Naive thymus-derived CD4-positive, alpha-beta T cell (primary cell): Measurements from ENCODE around the gene POLR2L. TPM values are rescaled to one million over a fixed set of nuclear protein-coding genes. Genes with fewer than 3 reads are reported as not detected.
A peak's percentile ranks its signal among the peaks of the same experiment; 100 is the strongest.

Experiments
- ATAC-seq: fragments of 150-1000 bp; cut with Tn5 transposase; 2 replicates; pipeline ENCODE4 v1.10.0; 2021; ENCODE audit warnings: mild to moderate bottlenecking, moderate library complexity
- CTCF ChIA-PET: fragments of 350-600 bp; sonication (Branson Sonifier 250); formaldehyde crosslinking; loops from one replicate; lab custom pipeline; 2021; ENCODE audit warnings: antibody characterized with exemption; lab: Charles Lee
- POLR2A ChIA-PET: fragments of 350-600 bp; sonication (Branson Sonifier 250); formaldehyde crosslinking; loops from one replicate; lab custom pipeline; 2021; ENCODE audit warnings: antibody characterized with exemption, inconsistent platforms; lab: Charles Lee
- DNase-seq, 9 donors: peaks; one replicate each; pipeline versions ENCODE4 v3.0.0 to v3.0.0-alpha.2; 2020 to 2022; ENCODE audit warnings: mixed read lengths in 1 of 9
- H3K27ac ChIP-seq: one replicate; pipeline ENCODE4 v1.7.0; 2013; ENCODE audit warnings: mild to moderate bottlenecking, low read depth, low read length, moderate library complexity
- H3K27me3 ChIP-seq, 2 donors: one replicate each; pipeline ENCODE4 v1.7.0; 2013; ENCODE audit warnings: low read length in 2 of 2, mild to moderate bottlenecking in 2 of 2, moderate library complexity in 2 of 2; ENCODE audit not compliant: control insufficient read depth in 2 of 2, insufficient read depth in 2 of 2
- H3K36me3 ChIP-seq, 3 experiments: 1 replicate in 2 of 3; 2 replicates in 1 of 3; pipeline ENCODE4 v1.7.0; 2013; ENCODE audit warnings: low read length in 3 of 3, mild to moderate bottlenecking in 3 of 3, moderate library complexity in 1 of 3; ENCODE audit not compliant: insufficient read depth in 3 of 3, control insufficient read depth in 2 of 3
- H3K4me1 ChIP-seq, 2 donors: one replicate each; pipeline ENCODE4 v1.7.0; 2013; ENCODE audit warnings: low read length in 2 of 2, mild to moderate bottlenecking in 2 of 2, moderate library complexity in 1 of 2; ENCODE audit not compliant: control insufficient read depth in 2 of 2, insufficient read depth in 2 of 2
- H3K4me3 ChIP-seq: 2 replicates; pipeline ENCODE4 v1.7.0; 2013; ENCODE audit warnings: mild to moderate bottlenecking, low read length
- H3K9me3 ChIP-seq, 3 experiments: 1 replicate in 2 of 3; 2 replicates in 1 of 3; pipeline ENCODE4 v1.7.0; 2013; ENCODE audit warnings: low read length in 3 of 3; ENCODE audit not compliant: control insufficient read depth in 2 of 3
- H3K27ac Mint-ChIP-seq, 9 donors: one replicate each; pipeline ENCODE4 v1.8.0; 2020 to 2022; ENCODE audit warnings: mixed read lengths in 9 of 9, mild to moderate bottlenecking in 8 of 9, moderate library complexity in 5 of 9, inconsistent platforms in 2 of 9
- H3K27me3 Mint-ChIP-seq, 5 donors: one replicate each; pipeline ENCODE4 v1.8.0; 2021 to 2022; ENCODE audit warnings: mixed read lengths in 5 of 5, mild to moderate bottlenecking in 1 of 5
- H3K36me3 Mint-ChIP-seq, 5 donors: one replicate each; pipeline ENCODE4 v1.8.0; 2020 to 2022; ENCODE audit warnings: mixed read lengths in 5 of 5, mild to moderate bottlenecking in 3 of 5, inconsistent platforms in 1 of 5
- H3K4me1 Mint-ChIP-seq, 7 donors: one replicate each; pipeline ENCODE4 v1.8.0; 2020 to 2022; ENCODE audit warnings: mixed read lengths in 7 of 7, mild to moderate bottlenecking in 3 of 7, inconsistent platforms in 1 of 7
- H3K4me3 Mint-ChIP-seq, 10 donors: one replicate each; pipeline ENCODE4 v1.8.0; 2020 to 2022; ENCODE audit warnings: mild to moderate bottlenecking in 10 of 10, mixed read lengths in 10 of 10, moderate library complexity in 6 of 10, inconsistent platforms in 2 of 10
- H3K9me3 Mint-ChIP-seq, 11 donors: one replicate each; pipeline ENCODE4 v1.8.0; 2020 to 2022; ENCODE audit warnings: mixed read lengths in 11 of 11, mild to moderate bottlenecking in 4 of 11, inconsistent platforms in 1 of 11, moderate library complexity in 1 of 11
- intact Hi-C, 2 donors: fragments of 100-400 bp; cut with micrococcal nuclease; formaldehyde crosslinking; loops; one replicate each; pipeline ENCODE4 v1.15.1; 2023
- polyA plus RNA-seq, 2 donors: library from polyadenylated mRNA; unstranded; fragments of 300-500 nt; fragmentation: Illumina TruSeq; gene quantifications; one replicate each; pipeline ENCODE4 v1.2.3, GENCODE V29; 2021
- total RNA-seq, 6 experiments: library from RNA in 5 of 6; stranded (reverse) in 5 of 6; gene quantifications; 1 replicate in 5 of 6; 2 replicates in 1 of 6; pipeline ENCODE4 v1.2.3 and lab custom pipeline; 2021 to 2026

The POLR2L gene
- total and polyA plus RNA-seq, 7 experiments from 2014 or later, result 31.2 to 93.3 (median 49.1) TPM

DNA sequence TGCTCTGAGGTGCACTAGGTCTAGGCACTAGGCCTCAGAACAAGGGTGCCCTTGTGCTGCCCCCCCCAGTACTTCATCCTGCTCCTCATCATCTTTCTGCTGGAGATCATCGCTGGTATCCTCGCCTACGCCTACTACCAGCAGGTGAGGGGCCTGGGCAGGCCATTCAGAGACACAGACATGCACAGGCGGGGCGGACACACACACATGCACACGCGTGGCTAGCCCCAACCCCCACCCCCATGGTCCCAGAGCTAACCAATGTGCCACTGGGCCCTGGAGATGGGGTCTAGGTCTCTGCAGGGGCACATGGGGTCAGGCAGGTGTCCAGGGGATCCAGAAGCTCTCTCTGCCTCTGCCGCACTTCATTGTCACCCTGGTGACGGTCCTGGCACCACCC is 5.6 kb downstream of the POLR2L start:
- Mint-ChIP-seq H3K9me3 (no peaks in the 10 kb centered on the region), H3K4me3 (no peak overlapping the region), H3K27me3 (peaks cover 0 to 13% (median 2%) of the 10 kb centered on the region in 5 donors), H3K4me1 (peaks cover 5 to 30% (median 20%) of the 10 kb centered on the region in 7 donors), H3K36me3 (peaks cover 0 to 4% (median 0%) of the 10 kb centered on the region in 5 donors), H3K27ac (no peak overlapping the region)
- H3K4me3 ChIP-seq, result no peak overlapping the region
- no peak for ATAC-seq
- DNase-seq, result no peak
- H3K27me3 ChIP-seq, result no peaks in the 10 kb centered on the region
- ChIA-PET CTCF (no interaction called here), POLR2A (interaction anchor here (0.6 to 2.2 kb wide), 3 partner anchors 17 to 19 kb away, joined by 3 to 9 read pairs (median 8); partner anchors contain the start of gene PNPLA2)
- no peaks in the 10 kb centered on the region for H3K9me3 ChIP-seq
- intact Hi-C loops, result no loop called here
- peaks cover 15 to 19% of the 10 kb centered on the region in 2 donors for H3K4me1 ChIP-seq
- H3K36me3 ChIP-seq, result peaks cover 0 to 35% (median 0%) of the 10 kb centered on the region in 3 experiments
- no peak overlapping the region for H3K27ac ChIP-seq

DNA sequence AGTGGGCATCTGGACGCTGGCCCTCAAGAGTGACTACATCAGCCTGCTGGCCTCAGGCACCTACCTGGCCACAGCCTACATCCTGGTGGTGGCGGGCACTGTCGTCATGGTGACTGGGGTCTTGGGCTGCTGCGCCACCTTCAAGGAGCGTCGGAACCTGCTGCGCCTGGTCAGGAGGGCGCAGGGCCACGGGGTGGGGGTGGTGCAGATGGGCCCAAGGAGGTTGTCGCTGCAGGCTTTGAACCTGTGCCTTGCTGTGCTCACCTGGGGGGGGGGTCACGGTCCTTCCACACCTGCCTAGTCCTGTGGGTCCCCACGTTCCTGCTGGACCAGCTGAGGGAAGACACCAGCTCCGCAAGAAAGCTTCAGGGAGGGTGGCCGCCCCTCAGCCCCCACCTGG is 6.1 kb downstream of the POLR2L start:
- Mint-ChIP-seq H3K9me3 (no peaks in the 10 kb centered on the region), H3K27me3 (peaks cover 0 to 17% (median 7%) of the 10 kb centered on the region in 5 donors), H3K4me3 (no peak overlapping the region), H3K4me1 (peaks cover 5 to 29% (median 21%) of the 10 kb centered on the region in 7 donors), H3K36me3 (peaks cover 0 to 4% (median 0%) of the 10 kb centered on the region in 5 donors), H3K27ac (no peak overlapping the region)
- peaks cover 15 to 17% of the 10 kb centered on the region in 2 donors for H3K4me1 ChIP-seq
- H3K9me3 ChIP-seq, result no peaks in the 10 kb centered on the region
- peaks cover 0 to 35% (median 0%) of the 10 kb centered on the region in 3 experiments for H3K36me3 ChIP-seq
- no peaks in the 10 kb centered on the region for H3K27me3 ChIP-seq
- ChIA-PET CTCF (no interaction called here), POLR2A (interaction anchor here (2.1 kb wide), 1 partner anchor 17 kb away, joined by 8 read pairs; the partner anchor contains the start of gene PNPLA2)
- H3K4me3 ChIP-seq, result no peak overlapping the region
- DNase-seq (no peak), ATAC-seq (no peak)
- no peak overlapping the region for H3K27ac ChIP-seq
- intact Hi-C loops, result no loop called here

DNA sequence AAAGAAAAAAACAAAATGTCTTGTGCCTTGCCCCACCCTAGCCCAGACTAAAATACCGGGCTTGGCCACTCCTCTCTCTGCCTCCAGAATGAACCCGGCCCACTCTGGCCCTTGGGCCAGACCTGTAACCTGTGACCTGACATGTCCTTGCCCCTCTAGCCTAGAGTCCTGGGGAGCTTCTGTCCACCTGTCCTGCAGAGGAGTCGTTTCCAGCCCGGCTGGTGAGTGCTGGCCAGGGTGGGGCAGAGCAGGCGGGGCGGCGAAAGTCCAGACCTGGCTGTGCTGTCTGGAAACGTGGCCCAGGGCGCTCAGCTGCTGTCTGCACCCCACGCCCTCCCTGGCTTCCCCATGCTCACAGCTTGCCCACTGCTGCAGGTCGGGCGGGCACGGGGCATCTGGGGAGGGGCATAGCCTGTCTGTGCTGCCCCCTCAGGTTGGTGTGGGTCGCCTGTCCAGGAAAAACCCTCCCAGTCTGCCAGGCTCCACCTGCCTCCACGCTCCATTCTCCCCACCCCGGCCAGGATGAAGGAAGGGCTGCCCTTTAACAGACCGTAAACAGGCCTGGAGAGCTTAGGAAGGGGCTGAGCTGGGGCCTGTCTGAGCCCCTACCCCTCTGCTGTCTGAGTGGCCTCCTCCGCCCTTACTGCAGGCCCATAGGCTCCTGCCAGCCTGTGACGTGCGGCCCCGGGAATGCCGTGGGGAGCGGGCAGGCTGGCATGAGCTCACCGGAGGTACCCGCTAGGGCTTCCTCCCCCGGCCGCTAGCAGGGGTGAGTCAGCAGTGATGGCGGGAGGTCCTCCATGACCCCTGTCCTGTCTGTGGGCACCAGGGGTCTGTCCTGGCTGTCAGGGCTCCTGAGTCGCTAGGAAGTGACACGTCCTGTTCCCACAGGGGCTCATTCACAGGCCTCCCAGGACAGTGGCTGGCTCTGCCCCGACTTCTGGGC is 7.7 kb downstream of the POLR2L start:
- intact Hi-C loops, result no loop called here
- DNase-seq (no peak), ATAC-seq (no peak)
- ChIA-PET POLR2A (interaction anchor here (0.5 to 2.1 kb wide), 5 partner anchors 8 to 153 kb away, joined by 3 to 11 read pairs (median 5); partner anchors contain the start of genes PNPLA2, POLR2L, RPLP2 and TSPAN4), CTCF (interaction anchor here (0.7 kb wide), 1 partner anchor 519 kb away, joined by 3 read pairs; no protein-coding TSS in a partner anchor)
- H3K27ac Mint-ChIP-seq, result peak overlapping the region in 2 of 9 donors; percentile 23 to 56
- H3K9me3 Mint-ChIP-seq, result no peaks in the 10 kb centered on the region
- Histone ChIP-seq H3K36me3 (peaks cover 0 to 27% (median 0%) of the 10 kb centered on the region in 3 experiments), H3K4me3 (no peak overlapping the region), H3K4me1 (peaks cover 6 to 25% of the 10 kb centered on the region in 2 donors), H3K27me3 (peaks cover 0 to 4% of the 10 kb centered on the region in 2 donors), H3K27ac (no peak overlapping the region), H3K9me3 (no peaks in the 10 kb centered on the region)
- peaks cover 4 to 30% (median 9%) of the 10 kb centered on the region in 5 donors for H3K27me3 Mint-ChIP-seq
- H3K36me3 Mint-ChIP-seq, result peaks cover 0 to 4% (median 0%) of the 10 kb centered on the region in 5 donors
- H3K4me3 Mint-ChIP-seq, result peak overlapping the region in 9 of 10 donors; percentile 47 to 69 (median 58)
- peaks cover 5 to 20% (median 17%) of the 10 kb centered on the region in 7 donors for H3K4me1 Mint-ChIP-seq

DNA sequence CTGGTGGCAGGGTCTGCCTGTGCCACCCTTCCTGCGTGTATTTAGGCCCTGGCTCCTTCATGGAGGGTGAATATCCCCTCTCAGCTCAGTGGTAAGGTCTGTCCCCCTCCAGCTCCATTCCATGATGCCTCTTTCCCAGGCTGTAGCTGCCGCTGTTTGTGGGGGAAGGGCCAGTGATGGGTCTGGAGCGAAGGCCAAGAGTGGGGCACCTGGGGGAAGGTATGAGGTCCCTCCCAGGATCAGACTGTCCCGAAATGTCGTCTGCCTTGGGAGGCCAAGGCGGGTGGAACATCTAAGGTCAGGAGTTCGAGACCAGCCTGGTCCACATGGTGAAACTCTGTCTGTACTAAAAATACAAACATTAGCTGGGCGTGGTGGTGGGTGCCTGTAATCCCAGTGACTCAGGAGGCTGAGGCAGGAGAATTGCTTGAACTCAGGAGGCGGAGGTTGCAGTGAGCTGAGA is 8.4 kb downstream of the POLR2L start:
- H3K4me1 Mint-ChIP-seq, result peaks cover 5 to 27% (median 23%) of the 10 kb centered on the region in 7 donors
- H3K4me3 Mint-ChIP-seq, result peak overlapping the region; percentile 47 to 69 (median 57)
- ChIA-PET CTCF (no interaction called here), POLR2A (interaction anchor here (0.8 to 7.8 kb wide), 4 partner anchors 9 to 25 kb away, joined by 3 to 79 read pairs (median 8); partner anchors contain the start of genes PNPLA2, POLR2L, RPLP2 and TSPAN4)
- no peaks in the 10 kb centered on the region for H3K9me3 Mint-ChIP-seq
- DNase-seq, result no peak
- intact Hi-C loops, result no loop called here
- no peak for ATAC-seq
- no peaks in the 10 kb centered on the region for H3K9me3 ChIP-seq
- H3K27ac Mint-ChIP-seq, result peak overlapping the region in 2 of 9 donors; percentile 15 to 23
- H3K27ac ChIP-seq, result no peak overlapping the region
- H3K36me3 ChIP-seq, result peaks cover 0 to 19% (median 0%) of the 10 kb centered on the region in 3 experiments
- H3K27me3 ChIP-seq, result peaks cover 0 to 6% of the 10 kb centered on the region in 2 donors
- peaks cover 9 to 37% (median 12%) of the 10 kb centered on the region in 5 donors for H3K27me3 Mint-ChIP-seq
- no peak overlapping the region for H3K4me3 ChIP-seq
- peaks cover 10 to 33% of the 10 kb centered on the region in 2 donors for H3K4me1 ChIP-seq
- peaks cover 0 to 4% (median 0%) of the 10 kb centered on the region in 5 donors for H3K36me3 Mint-ChIP-seq

DNA sequence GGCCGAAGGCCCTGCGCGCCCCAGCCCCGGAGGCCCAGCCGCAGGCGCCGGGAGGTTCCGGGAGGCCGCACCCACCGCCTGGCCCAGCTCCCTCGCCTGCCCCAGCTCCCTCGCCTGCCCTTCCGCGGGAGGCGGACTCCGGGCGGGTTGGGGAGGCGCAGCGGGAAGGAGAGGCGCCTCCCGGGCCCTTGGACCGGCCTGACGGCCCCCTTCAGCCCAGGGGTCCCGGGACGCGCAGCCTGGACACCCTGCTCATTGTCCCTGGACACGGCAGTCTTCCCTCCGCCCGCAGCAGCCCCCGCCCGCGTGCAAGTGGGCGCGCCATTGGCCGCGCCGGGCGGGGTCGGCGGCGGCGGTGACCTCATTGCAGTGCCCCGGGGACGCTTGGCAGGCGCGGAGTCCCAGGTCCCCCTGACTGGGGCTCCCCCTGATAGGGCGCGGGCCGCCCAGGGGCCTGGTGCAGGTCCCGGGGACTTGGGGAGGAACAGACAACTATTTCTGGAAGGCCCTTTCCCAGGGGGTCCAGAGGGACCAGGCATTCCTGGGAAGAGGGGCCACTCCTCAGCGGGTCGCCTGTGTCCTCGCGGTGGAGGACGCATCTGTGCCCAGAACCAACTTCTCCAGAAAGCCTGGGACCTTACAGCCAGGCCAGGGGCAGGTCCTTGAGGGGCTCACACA is 9.1 kb downstream of the POLR2L start:
- Mint-ChIP-seq H3K4me1 (peaks cover 5 to 26% (median 23%) of the 10 kb centered on the region in 7 donors), H3K4me3 (peak overlapping the region in 7 of 10 donors; percentile 47 to 69 (median 58)), H3K27me3 (peaks cover 9 to 44% (median 14%) of the 10 kb centered on the region in 5 donors), H3K27ac (no peak overlapping the region), H3K36me3 (no peaks in the 10 kb centered on the region), H3K9me3 (peaks cover 0 to under 1% (median 0%) of the 10 kb centered on the region in 11 donors)
- Histone ChIP-seq H3K27me3 (peaks cover 0 to 6% of the 10 kb centered on the region in 2 donors), H3K36me3 (peaks cover 0 to 13% (median 0%) of the 10 kb centered on the region in 3 experiments), H3K4me1 (peaks cover 10 to 35% of the 10 kb centered on the region in 2 donors), H3K4me3 (peak overlapping the region; percentile 27), H3K9me3 (no peaks in the 10 kb centered on the region), H3K27ac (peak overlapping the region; percentile 35)
- ATAC-seq (peak; percentile 39), DNase-seq (peak in 1 of 9 donors; percentile 63)
- POLR2A ChIA-PET, result interaction anchor here (0.8 to 7.8 kb wide), 3 partner anchors 8 to 14 kb away, joined by 3 to 79 read pairs (median 11); partner anchors contain the start of genes PNPLA2, POLR2L and TSPAN4
- intact Hi-C loops, result no loop called here
- CTCF ChIA-PET, result no interaction called here
